Mammary epithelial cell (primary cell): ENCODE results near the gene ROR1.
"Not testable (repeated sequence)": the region's sequence is repeated elsewhere in the genome, so short reads cannot be mapped to it uniquely, and the experiment has no call there.

ENCODE experiments used
- CTCF ChIP-seq, 2 donors: IDR thresholded peaks in 1 of 2; conservative IDR thresholded peaks in 1 of 2; 2 replicates each; pipeline ENCODE4 v1.5.1; 2011 to 2012; ENCODE audit warnings: inconsistent platforms in 2 of 2, low read length in 2 of 2, mild to moderate bottlenecking in 2 of 2, control low read depth in 1 of 2, low read depth in 1 of 2; ENCODE audit not compliant: insufficient read depth in 1 of 2; ENCODE audit errors: extremely low read depth in 1 of 2
- EZH2 ChIP-seq: IDR thresholded peaks from 2 replicates; pipeline ENCODE4 v1.6.1; 2012; ENCODE audit warnings: low read length, inconsistent platforms, borderline replicate concordance

- not testable (repeated sequence) for TF ChIP-seq CTCF (conservative IDR thresholded peaks at IDR 0.05 in 1 of 2, IDR thresholded peaks at IDR 0.05 in 1 of 2; ENCODE audit: extremely low read depth in 1 of 2, insufficient read depth in 1 of 2, low read depth in 1 of 2, low read length in 2 of 2); EZH2
Measured at GRCh38 chr1:63816217-63816815, 42.5 kb downstream of the ROR1 start.
